GM21576 (cell line): ENCODE results near the gene NDOR1.
"Not testable (repeated sequence)": the region's sequence is repeated elsewhere in the genome, so short reads cannot be mapped to it uniquely, and the experiment has no call there.

Source experiments
- ATAC-seq: cut with Tn5 transposase; IDR thresholded peaks from one replicate; pipeline ENCODE4 v1.9.1; 2021; ENCODE audit warnings: mild to moderate bottlenecking, moderate library complexity; ENCODE audit not compliant: unreplicated experiment

The NDOR1 gene

GRCh38 chr9:137255448-137256114, 50.1 kb downstream of the NDOR1 start:
- no peak for ATAC-seq

- ATAC-seq: no peak
These were observed 50.9 kb downstream of the NDOR1 start for GRCh38 chr9:137256362-137256761.

- no peak for ATAC-seq
These were observed 51.4 kb downstream of the NDOR1 start for GRCh38 chr9:137256856-137257255.

GRCh38 chr9:137262173-137262908, 56.8 kb downstream of the NDOR1 start:
- ATAC-seq: not testable (repeated sequence)

GRCh38 chr9:137262909-137263285, 57.4 kb downstream of the NDOR1 start:
- no peak for ATAC-seq

- no peak for ATAC-seq
These were observed 58.0 kb downstream of the NDOR1 start for GRCh38 chr9:137263506-137263905.

GRCh38 chr9:137264067-137264466, 58.6 kb downstream of the NDOR1 start:
- ATAC-seq: no peak

- ATAC-seq: no peak
These were observed 60.1 kb downstream of the NDOR1 start for GRCh38 chr9:137265496-137266161.

- no peak for ATAC-seq
These were observed 60.6 kb downstream of the NDOR1 start for GRCh38 chr9:137266162-137266527.
